Subcutaneous abdominal adipose tissue (tissue), 5 donors: ENCODE results near the gene LONP2.
"Not testable (repeated sequence)": the region's sequence is repeated elsewhere in the genome, so short reads cannot be mapped to it uniquely, and the experiment has no call there.

Source experiments
- H3K27ac ChIP-seq: one replicate; pipeline ENCODE4 v1.7.0; 2013; ENCODE audit warnings: low read depth, mild to moderate bottlenecking, inconsistent platforms, low read length, moderate library complexity
- H3K27me3 ChIP-seq, 5 donors: one replicate each; pipeline ENCODE4 v1.7.0; 2013; ENCODE audit warnings: low read length in 5 of 5, inconsistent platforms in 1 of 5; ENCODE audit not compliant: control insufficient read depth in 5 of 5, insufficient read depth in 4 of 5
- H3K36me3 ChIP-seq, 5 donors: one replicate each; pipeline ENCODE4 v1.7.0; 2013; ENCODE audit warnings: low read length in 5 of 5; ENCODE audit not compliant: control insufficient read depth in 5 of 5, insufficient read depth in 5 of 5
- H3K4me1 ChIP-seq, 5 donors: one replicate each; pipeline ENCODE4 v1.7.0; 2013; ENCODE audit warnings: low read length in 5 of 5, mild to moderate bottlenecking in 3 of 5, moderate library complexity in 1 of 5; ENCODE audit not compliant: control insufficient read depth in 5 of 5, insufficient read depth in 5 of 5
- H3K4me3 ChIP-seq, 5 donors: one replicate each; pipeline ENCODE4 v1.7.0; 2013; ENCODE audit warnings: low read length in 5 of 5, low read depth in 1 of 5
- H3K9ac ChIP-seq, 5 donors: one replicate each; pipeline ENCODE4 v1.7.0; 2013; ENCODE audit warnings: low read length in 5 of 5, mild to moderate bottlenecking in 4 of 5, moderate library complexity in 3 of 5
- H3K9me3 ChIP-seq, 5 donors: one replicate each; pipeline ENCODE4 v1.7.0; 2013; ENCODE audit warnings: low read length in 5 of 5; ENCODE audit not compliant: control insufficient read depth in 5 of 5
- donor health status: healthy.
- donor health status: healthy.
- donor health status: healthy.
- donor health status: healthy.
- donor health status: healthy.

LONP2 gene

DNA sequence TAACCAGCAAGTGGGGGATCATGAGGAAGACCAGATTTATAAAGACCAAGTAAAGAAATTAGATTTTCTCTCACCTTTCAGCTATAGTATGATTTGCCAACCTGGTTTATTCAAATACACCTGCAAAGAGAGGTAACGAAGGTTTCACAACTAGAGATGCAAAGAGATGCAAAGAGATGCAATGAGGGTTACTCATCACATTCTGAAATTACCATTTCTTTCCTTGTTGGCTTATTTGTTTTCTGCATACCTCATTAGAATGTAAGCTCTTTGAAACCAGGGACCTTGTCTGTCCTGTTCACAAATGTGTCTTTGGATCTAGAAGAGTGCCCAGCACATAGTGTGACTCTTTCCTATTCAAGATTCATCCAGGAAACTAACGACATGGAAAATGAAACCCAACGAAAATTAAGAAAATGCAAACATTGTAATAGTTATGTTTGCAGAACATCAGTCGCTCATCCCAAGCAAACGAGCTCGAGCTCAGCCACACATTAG, 9.0 kb upstream of the LONP2 start:
- Histone ChIP-seq H3K36me3 (no peaks in the 10 kb centered on the region), H3K4me1 (no peaks in the 10 kb centered on the region), H3K27me3 (no peaks in the 10 kb centered on the region), H3K27ac (no peak overlapping the region), H3K4me3 (no peak overlapping the region), H3K9me3 (peaks cover 0 to under 1% (median 0%) of the 10 kb centered on the region in 5 donors), H3K9ac (no peak overlapping the region)

DNA sequence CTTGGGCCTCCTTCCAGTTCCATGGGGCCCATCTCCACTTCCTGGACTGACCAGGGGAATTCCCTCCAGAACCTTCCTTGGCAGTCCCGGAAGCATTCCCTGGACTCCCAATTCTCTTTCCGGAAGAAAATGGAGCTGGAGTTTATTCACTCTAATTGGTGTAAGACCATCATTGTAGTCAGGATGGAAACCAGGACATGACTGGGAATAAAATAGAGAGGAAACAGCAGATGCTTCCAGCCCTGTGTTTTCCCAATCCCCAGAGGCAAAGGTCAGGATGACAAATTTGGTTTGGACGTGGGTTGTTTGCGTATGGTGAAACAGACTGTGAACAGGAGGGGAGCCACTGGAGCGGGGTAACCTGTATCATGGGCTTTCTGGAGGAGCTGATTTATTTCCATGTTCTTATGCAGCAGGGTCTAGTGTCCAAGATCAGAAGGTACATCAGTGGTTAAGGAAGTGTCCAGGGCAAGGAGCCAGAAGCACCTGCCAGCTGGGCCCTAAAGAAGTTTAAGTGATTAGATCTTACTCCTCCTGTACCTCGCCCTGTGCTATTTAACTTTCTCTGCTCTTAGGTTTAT, 8.5 kb upstream of the LONP2 start:
- H3K4me3 ChIP-seq: no peak overlapping the region
- H3K36me3 ChIP-seq: no peaks in the 10 kb centered on the region
- H3K27me3 ChIP-seq: no peaks in the 10 kb centered on the region
- no peak overlapping the region for H3K27ac ChIP-seq
- no peak overlapping the region for H3K9ac ChIP-seq
- H3K9me3 ChIP-seq: peaks cover 0 to 3% (median 0%) of the 10 kb centered on the region in 5 donors
- H3K4me1 ChIP-seq: no peaks in the 10 kb centered on the region

DNA sequence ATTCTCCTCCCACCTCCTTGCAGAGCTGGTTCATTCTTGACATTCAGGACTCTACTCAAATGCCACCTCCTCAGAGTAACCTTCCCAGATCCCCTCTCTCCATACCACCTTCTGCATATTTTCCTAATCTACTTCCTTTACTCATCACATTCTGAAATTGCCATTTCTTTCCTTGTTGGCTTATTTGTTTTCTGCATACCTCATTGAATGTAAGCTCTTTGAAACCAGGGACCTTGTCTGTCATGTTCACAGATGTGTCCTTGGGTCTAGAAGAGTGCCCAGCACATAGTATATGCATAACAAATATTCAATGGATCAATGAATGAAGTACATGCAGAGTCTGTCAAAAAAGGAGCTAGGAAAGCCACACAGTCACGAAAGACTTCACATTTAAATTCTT, 7.8 kb upstream of the LONP2 start:
- Histone ChIP-seq H3K9me3 (peaks cover 0 to 3% (median 0%) of the 10 kb centered on the region in 5 donors), H3K27ac (no peak overlapping the region)

DNA sequence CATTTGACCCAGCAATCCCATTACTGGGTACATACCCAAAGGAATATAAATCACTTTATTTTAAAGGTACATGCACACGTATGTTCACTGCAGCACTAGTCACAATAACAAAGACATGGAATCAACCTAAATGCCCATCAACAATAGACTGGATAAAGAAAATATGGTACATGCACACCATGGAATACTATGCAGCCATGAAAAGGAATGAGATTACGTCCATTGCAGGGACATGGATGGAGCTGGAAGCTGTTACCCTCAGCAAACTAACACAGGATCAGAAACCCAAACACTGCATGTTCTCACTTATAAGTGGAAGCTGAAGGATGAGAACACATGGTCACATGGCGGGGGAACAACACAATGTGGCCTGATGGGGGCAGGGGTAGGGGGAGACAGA, 4.0 kb upstream of the LONP2 start:
- H3K36me3 ChIP-seq, H3K27me3 ChIP-seq, H3K9ac ChIP-seq, H3K9me3 ChIP-seq, H3K27ac ChIP-seq, H3K4me3 ChIP-seq, H3K4me1 ChIP-seq: not testable (repeated sequence)

More for the DNA sequence above, 7.8 kb upstream of the LONP2 start:
- Histone ChIP-seq H3K9ac (no peak overlapping the region), H3K36me3 (no peaks in the 10 kb centered on the region), H3K4me1 (no peaks in the 10 kb centered on the region), H3K27me3 (no peaks in the 10 kb centered on the region), H3K4me3 (no peak overlapping the region)

DNA sequence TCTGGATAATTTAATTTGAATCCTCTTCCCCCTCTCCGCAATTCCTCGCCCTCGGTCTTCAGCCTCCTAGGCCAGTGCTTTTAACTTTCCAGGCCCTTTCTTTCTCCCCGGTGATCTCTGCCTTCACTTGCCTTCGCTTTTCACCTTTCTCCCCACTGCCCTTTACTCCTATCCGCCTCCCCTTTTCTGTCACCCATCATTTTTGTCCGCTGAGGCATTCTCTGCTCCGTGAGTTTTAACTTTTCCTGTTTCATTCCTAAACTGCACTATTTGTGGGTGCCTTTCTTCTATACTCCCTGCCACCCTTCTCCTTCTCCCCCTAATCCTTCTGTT, 729 bp downstream of the LONP2 start:
- no peaks in the 10 kb centered on the region for H3K27me3 ChIP-seq
- no peaks in the 10 kb centered on the region for H3K36me3 ChIP-seq
- peak overlapping the region; percentile 93 for H3K27ac ChIP-seq
- H3K9me3 ChIP-seq: peaks cover 0 to 3% (median 0%) of the 10 kb centered on the region in 5 donors
- H3K4me3 ChIP-seq: peak overlapping the region; percentile 77 to 99 (median 92)
- peaks cover 0 to 38% (median 32%) of the 10 kb centered on the region in 5 donors for H3K4me1 ChIP-seq
- H3K9ac ChIP-seq: peak overlapping the region; percentile 83 to 99 (median 98)

DNA sequence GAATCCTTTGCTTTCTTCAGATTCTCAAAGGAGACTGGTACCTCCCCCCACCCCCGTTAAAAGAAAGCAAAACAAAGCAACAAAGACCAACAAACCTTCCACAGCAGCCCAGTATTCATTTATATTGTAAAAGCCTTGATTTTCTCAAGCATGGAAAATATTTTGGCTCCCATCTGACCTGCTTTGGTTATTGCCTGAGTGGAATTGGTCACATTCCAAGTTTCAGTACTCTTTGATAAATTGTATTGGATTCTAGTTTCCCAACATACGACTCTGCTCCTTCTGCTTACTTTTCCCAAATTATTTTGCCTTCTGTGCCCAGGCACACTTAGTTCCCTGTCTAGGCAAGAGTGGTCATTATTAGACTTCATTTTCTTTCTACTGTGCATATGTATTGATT, 2.0 kb downstream of the LONP2 start:
- Histone ChIP-seq H3K27me3 (no peaks in the 10 kb centered on the region), H3K9ac (peak overlapping the region; percentile 22 to 99 (median 83)), H3K36me3 (no peaks in the 10 kb centered on the region), H3K27ac (peak overlapping the region; percentile 93), H3K9me3 (no peaks in the 10 kb centered on the region), H3K4me3 (peak overlapping the region in 3 of 5 donors; percentile 5 to 34 (median 12)), H3K4me1 (peaks cover 0 to 38% (median 35%) of the 10 kb centered on the region in 5 donors)

DNA sequence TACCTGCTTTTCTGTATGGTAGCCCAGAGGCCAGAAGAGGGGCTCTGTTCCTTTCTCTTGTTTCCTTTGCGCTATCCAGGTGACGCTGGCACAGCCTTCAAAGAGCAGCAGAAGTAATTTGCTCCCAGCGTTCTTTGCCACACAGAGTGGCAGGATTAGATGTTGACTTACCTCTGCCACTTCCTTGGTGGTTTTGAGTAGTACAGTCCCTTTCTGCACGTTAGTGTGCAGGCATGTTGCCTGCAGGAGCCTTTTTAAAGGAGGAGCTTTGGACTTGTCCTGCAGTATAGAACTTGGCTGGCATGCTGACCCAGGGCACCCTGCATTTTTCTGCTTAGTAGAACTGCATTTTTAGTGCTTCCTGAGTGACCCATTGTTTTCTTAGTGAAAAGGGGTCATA, 3.2 kb downstream of the LONP2 start, which contains the start of gene ABCC11:
TSS of gene ABCC11 (minus strand) at position 229 of the 400 bp plus-strand sequence. CDS start 15,618 bp downstream, outside the sequence.
- Histone ChIP-seq H3K27ac (peak within 1 kb of the TSS; percentile 93), H3K4me1 (peaks cover 0 to 43% (median 35%) of the 10 kb centered on the region in 5 donors), H3K9me3 (no peaks in the 10 kb centered on the region), H3K27me3 (no peaks in the 10 kb centered on the region), H3K4me3 (peak within 1 kb of the TSS in 1 of 5 donors; percentile 12), H3K36me3 (peaks cover 0 to 3% (median 0%) of the 10 kb centered on the region in 5 donors), H3K9ac (peak within 1 kb of the TSS in 4 of 5 donors; percentile 45 to 99 (median 66))

DNA sequence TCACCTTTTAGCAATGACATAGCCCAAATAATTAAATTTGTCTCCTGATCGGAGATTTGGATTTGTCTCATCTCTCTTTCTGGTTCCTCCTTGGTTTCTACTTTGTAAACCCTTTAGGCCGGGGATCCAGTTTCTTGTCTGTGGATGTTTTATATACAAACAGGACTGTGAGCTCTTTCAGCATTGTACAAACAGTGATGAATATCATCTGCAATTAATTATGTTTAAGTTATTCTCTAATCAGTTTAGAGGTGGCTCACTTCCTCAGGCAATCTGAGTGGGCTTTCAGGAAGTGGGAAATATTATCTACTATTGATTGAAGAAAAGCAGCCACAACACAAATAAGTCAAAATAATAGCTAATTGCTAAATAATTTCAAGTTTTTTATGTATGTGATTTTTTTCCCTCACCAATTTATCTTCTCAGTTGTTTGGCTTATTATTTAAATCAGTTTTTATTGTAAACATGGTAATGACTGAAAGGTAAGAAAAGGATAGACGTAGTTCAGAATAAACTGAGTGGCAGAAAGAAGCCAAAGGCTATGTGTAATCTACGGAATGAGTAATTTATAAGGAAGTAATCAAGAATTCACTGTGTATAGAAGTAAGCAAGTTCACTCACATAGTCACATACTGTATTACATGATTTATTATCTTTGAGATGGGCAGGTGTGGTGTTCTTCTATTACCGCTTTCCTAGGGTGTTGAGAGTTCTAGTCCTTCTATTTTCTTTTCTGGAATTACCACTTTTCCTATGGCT, 6.6 kb downstream of the LONP2 start:
- peaks cover 13 to 26% (median 18%) of the 10 kb centered on the region in 5 donors for H3K36me3 ChIP-seq
- no peaks in the 10 kb centered on the region for H3K27me3 ChIP-seq
- no peak overlapping the region for H3K27ac ChIP-seq
- no peaks in the 10 kb centered on the region for H3K9me3 ChIP-seq
- H3K9ac ChIP-seq: no peak overlapping the region
- H3K4me1 ChIP-seq: peaks cover 0 to 29% (median 20%) of the 10 kb centered on the region in 5 donors
- no peak overlapping the region for H3K4me3 ChIP-seq

DNA sequence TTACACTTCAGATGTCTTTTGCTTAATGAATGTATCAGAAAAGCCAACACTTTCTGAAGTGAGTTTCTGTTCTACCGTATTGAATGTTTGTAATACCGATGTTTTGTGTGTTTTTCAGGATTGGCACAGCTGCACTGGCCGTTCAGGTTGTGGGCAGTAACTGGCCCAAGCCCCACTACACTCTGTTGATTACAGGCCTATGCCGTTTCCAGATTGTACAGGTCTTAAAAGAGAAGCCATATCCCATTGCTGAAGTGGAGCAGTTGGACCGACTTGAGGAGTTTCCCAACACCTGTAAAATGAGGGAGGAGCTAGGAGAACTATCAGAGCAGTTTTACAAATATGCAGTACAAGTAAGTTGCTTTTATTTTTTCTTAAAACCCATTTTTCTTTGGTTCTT, 7.9 kb downstream of the LONP2 start:
- peaks cover 0 to 16% (median 7%) of the 10 kb centered on the region in 5 donors for H3K4me1 ChIP-seq
- H3K36me3 ChIP-seq: peaks cover 13 to 26% (median 18%) of the 10 kb centered on the region in 5 donors
- no peak overlapping the region for H3K4me3 ChIP-seq
- no peaks in the 10 kb centered on the region for H3K9me3 ChIP-seq
- H3K27ac ChIP-seq: no peak overlapping the region
- no peaks in the 10 kb centered on the region for H3K27me3 ChIP-seq
- H3K9ac ChIP-seq: no peak overlapping the region

DNA sequence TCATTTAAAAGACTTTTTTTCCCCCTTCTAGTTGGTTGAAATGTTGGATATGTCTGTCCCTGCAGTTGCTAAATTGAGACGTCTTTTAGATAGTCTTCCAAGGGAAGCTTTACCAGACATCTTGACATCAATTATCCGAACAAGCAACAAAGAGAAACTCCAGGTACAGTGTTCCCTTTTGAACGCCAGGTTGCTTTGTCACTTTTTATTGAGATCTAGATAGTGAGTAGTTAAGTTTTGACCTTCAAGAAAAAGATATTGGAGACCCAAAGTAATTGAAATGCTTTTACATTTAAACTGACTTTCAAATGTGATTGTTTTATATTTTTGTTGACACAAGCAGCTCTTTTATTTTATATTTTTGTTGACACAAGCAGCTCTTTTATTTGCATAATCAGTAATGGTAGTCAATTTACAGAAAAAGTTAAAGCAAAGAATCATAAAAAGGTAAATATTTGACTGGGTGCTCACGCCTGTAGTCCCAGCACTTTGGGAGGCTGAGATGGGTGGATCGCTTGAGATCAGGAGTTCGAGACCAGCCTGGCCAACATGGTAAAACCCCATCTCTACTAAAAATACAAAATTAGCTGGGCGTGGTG, 12.6 kb downstream of the LONP2 start:
- no peak overlapping the region for H3K27ac ChIP-seq
- peaks cover 32 to 59% (median 41%) of the 10 kb centered on the region in 5 donors for H3K36me3 ChIP-seq
- H3K4me1 ChIP-seq: peaks cover 0 to 5% (median 0%) of the 10 kb centered on the region in 5 donors
- H3K9ac ChIP-seq: no peak overlapping the region
- H3K4me3 ChIP-seq: no peak overlapping the region
- no peaks in the 10 kb centered on the region for H3K9me3 ChIP-seq
- H3K27me3 ChIP-seq: no peaks in the 10 kb centered on the region
